Mammary epithelial cell (primary cell): ENCODE measurements around the gene USP24.

ENCODE experiments used
- EZH2 ChIP-seq: IDR thresholded peaks from 2 replicates; pipeline ENCODE4 v1.6.1; 2012; ENCODE audit warnings: low read length, inconsistent platforms, borderline replicate concordance
- TF ChIP-seq, protein P1 (sequence below), 2 donors: IDR thresholded peaks in 1 of 2; conservative IDR thresholded peaks in 1 of 2; 2 replicates each; pipeline ENCODE4 v1.5.1; 2011 to 2012; ENCODE audit warnings: inconsistent platforms in 2 of 2, low read length in 2 of 2, mild to moderate bottlenecking in 2 of 2, control low read depth in 1 of 2, low read depth in 1 of 2; ENCODE audit not compliant: insufficient read depth in 1 of 2; ENCODE audit errors: extremely low read depth in 1 of 2

DNA sequence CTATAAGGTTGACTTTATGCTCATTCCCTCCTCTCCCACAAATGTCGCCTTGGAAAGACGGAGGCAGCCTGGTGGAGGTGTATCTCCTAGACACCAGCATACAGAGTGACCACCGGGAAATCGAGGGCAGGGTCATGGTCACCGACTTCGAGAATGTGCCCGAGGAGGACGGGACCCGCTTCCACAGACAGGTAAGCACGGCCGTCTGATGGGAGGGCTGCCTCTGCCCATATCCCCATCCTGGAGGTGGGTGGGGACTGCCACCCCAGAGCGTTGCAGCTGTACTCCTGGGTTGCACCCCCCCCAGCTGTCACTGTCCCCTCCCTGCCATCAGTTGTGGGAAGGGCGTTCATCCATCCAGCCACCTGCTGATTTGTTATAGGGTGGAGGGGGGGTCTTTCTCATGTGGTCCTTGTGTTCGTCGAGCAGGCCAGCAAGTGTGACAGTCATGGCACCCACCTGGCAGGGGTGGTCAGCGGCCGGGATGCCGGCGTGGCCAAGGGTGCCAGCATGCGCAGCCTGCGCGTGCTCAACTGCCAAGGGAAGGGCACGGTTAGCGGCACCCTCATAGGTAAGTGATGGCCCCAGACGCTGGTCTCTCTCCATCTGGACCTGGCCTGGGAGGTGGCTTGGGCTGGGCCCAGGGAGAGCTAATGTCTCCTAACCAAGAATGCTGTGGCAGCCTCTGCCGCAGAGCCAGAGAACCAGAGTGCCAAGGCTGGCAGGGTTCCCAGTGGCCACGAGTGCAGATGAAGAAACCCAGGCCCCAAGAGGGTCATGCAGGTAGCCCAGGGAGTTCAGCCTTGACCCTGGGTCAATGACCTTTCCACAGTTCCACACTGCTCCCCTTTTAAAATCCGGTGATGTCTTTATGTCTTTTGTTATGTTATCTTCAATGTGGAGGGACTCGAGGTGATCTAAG is 162.7 kb downstream of the USP24 start:
- TF ChIP-seq, protein P1, sequence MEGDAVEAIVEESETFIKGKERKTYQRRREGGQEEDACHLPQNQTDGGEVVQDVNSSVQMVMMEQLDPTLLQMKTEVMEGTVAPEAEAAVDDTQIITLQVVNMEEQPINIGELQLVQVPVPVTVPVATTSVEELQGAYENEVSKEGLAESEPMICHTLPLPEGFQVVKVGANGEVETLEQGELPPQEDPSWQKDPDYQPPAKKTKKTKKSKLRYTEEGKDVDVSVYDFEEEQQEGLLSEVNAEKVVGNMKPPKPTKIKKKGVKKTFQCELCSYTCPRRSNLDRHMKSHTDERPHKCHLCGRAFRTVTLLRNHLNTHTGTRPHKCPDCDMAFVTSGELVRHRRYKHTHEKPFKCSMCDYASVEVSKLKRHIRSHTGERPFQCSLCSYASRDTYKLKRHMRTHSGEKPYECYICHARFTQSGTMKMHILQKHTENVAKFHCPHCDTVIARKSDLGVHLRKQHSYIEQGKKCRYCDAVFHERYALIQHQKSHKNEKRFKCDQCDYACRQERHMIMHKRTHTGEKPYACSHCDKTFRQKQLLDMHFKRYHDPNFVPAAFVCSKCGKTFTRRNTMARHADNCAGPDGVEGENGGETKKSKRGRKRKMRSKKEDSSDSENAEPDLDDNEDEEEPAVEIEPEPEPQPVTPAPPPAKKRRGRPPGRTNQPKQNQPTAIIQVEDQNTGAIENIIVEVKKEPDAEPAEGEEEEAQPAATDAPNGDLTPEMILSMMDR (conservative IDR thresholded peaks at IDR 0.05 in 1 of 2, IDR thresholded peaks at IDR 0.05 in 1 of 2; ENCODE audit: extremely low read depth in 1 of 2, insufficient read depth in 1 of 2, low read depth in 1 of 2, low read length in 2 of 2): no peak
- no peak for TF ChIP-seq EZH2
